PC-9 (cell line): ENCODE measurements around the gene IGF2BP2.

Experiments
- EZH2 ChIP-seq: fragments of 200-600 bp; sonication (generic); IDR thresholded peaks from 2 replicates; pipeline ENCODE4 v1.8.0; 2017; ENCODE audit warnings: antibody characterized with exemption, low read depth
- TF ChIP-seq, protein P1 (sequence below): fragments of 200-600 bp; sonication (generic); conservative IDR thresholded peaks from 2 replicates; pipeline ENCODE4 v1.6.1; 2017; ENCODE audit warnings: mixed run types, antibody characterized with exemption, mild to moderate bottlenecking, moderate library complexity

- TF ChIP-seq, protein P1, sequence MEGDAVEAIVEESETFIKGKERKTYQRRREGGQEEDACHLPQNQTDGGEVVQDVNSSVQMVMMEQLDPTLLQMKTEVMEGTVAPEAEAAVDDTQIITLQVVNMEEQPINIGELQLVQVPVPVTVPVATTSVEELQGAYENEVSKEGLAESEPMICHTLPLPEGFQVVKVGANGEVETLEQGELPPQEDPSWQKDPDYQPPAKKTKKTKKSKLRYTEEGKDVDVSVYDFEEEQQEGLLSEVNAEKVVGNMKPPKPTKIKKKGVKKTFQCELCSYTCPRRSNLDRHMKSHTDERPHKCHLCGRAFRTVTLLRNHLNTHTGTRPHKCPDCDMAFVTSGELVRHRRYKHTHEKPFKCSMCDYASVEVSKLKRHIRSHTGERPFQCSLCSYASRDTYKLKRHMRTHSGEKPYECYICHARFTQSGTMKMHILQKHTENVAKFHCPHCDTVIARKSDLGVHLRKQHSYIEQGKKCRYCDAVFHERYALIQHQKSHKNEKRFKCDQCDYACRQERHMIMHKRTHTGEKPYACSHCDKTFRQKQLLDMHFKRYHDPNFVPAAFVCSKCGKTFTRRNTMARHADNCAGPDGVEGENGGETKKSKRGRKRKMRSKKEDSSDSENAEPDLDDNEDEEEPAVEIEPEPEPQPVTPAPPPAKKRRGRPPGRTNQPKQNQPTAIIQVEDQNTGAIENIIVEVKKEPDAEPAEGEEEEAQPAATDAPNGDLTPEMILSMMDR: no peak
- no peak for TF ChIP-seq EZH2
Observed at GRCh38 chr3:185852635-185853034, 27.8 kb upstream of the IGF2BP2 start.
